Uterus (tissue), 4 donors: ENCODE results near the gene CLTC. TPM values are rescaled to one million over a fixed set of nuclear protein-coding genes. Genes with fewer than 3 reads are reported as not detected.

Source experiments
- DNase-seq, 2 donors: peaks; one replicate each; pipeline ENCODE4 v3.0.0-alpha.2; 2019 to 2020
- H3K27ac ChIP-seq, 2 donors: fragments of 200-600 bp; sonication (generic); 1 replicate in 1 of 2; 2 replicates in 1 of 2; pipeline ENCODE4 v1.5.1; 2016 to 2018
- H3K27me3 ChIP-seq, 2 donors: fragments of 200-600 bp; sonication (generic); one replicate each; pipeline ENCODE4 v1.5.1; 2018 to 2019; ENCODE audit warnings: control low read depth in 1 of 2
- H3K36me3 ChIP-seq, 2 donors: fragments of 200-600 bp; sonication (generic); one replicate each; pipeline ENCODE4 v1.5.1; 2019; ENCODE audit warnings: control low read depth in 1 of 2
- H3K4me1 ChIP-seq, 2 donors: fragments of 200-600 bp; sonication (generic); one replicate each; pipeline ENCODE4 v1.5.1; 2018 to 2019; ENCODE audit warnings: control low read depth in 1 of 2
- H3K4me3 ChIP-seq, 2 donors: fragments of 200-600 bp; sonication (generic); 1 replicate in 1 of 2; 2 replicates in 1 of 2; pipeline ENCODE4 v1.5.1; 2018 to 2019; ENCODE audit warnings: mild to moderate bottlenecking in 1 of 2
- H3K9me3 ChIP-seq, 2 donors: fragments of 200-600 bp; sonication (generic); one replicate each; pipeline ENCODE4 v1.5.1; 2019; ENCODE audit warnings: control low read depth in 1 of 2
- CTCF ChIP-seq, 4 experiments: fragments of 200-600 bp in 2 of 4; fragments of 450-650 bp in 2 of 4; sonication (generic) in 2 of 4; IDR thresholded peaks; one replicate each; pipeline ENCODE4 v1.5.1; 2016 to 2019; ENCODE audit warnings: antibody characterized with exemption in 4 of 4, mild to moderate bottlenecking in 2 of 4, moderate library complexity in 1 of 4
- POLR2A ChIP-seq, 2 donors: fragments of 450-650 bp; IDR thresholded peaks; one replicate each; pipeline ENCODE4 v1.6.1; 2016; ENCODE audit warnings: antibody characterized with exemption in 2 of 2, mild to moderate bottlenecking in 1 of 2, moderate library complexity in 1 of 2
- intact Hi-C: fragments of 100-400 bp; cut with DNase I; formaldehyde crosslinking; loops from one replicate; pipeline ENCODE4 v1.15.1; 2023; ENCODE audit warnings: low total_unique reads
- total RNA-seq, 4 donors: library from RNA; depleted of rRNA in 3 of 4; stranded (reverse); fragments of >200 nt in 3 of 4; gene quantifications; one replicate each; pipeline versions ENCODE4 v1.1.0 to v1.2.4, GENCODE V29; 2014 to 2023
- donor health status: DM: yes; HTN: yes; CAD: no.

The CLTC gene
- total RNA-seq, 4 donors from 2014 or later = 89.7 to 463 (median 245) TPM

DNA sequence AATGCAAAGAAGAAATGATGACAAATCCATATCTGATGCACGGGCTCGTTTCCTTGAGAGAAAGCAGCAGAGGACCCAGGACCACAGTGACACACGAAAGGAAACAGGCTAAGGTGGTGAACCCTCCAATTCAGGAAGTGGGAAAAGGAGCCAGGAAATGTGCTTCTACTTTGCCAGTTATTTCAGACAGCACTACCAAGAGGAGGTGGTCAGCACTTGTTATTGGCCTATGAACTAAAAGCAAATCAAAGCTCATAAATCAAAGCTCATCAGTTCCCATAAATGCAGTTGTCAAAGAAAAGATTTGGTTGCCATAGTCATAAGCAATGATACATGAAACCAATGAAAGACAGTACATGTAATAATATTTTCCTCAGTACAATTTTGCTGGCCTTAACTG is 12.6 kb upstream of the CLTC start:
- no peak for TF ChIP-seq CTCF (IDR thresholded peaks at IDR 0.05)
- Histone ChIP-seq H3K36me3 (no peaks in the 10 kb centered on the region), H3K27ac (no peak overlapping the region), H3K27me3 (no peaks in the 10 kb centered on the region), H3K4me1 (no peaks in the 10 kb centered on the region), H3K4me3 (no peak overlapping the region), H3K9me3 (no peaks in the 10 kb centered on the region)
- intact Hi-C loops = no loop called here
- no peak for DNase-seq

DNA sequence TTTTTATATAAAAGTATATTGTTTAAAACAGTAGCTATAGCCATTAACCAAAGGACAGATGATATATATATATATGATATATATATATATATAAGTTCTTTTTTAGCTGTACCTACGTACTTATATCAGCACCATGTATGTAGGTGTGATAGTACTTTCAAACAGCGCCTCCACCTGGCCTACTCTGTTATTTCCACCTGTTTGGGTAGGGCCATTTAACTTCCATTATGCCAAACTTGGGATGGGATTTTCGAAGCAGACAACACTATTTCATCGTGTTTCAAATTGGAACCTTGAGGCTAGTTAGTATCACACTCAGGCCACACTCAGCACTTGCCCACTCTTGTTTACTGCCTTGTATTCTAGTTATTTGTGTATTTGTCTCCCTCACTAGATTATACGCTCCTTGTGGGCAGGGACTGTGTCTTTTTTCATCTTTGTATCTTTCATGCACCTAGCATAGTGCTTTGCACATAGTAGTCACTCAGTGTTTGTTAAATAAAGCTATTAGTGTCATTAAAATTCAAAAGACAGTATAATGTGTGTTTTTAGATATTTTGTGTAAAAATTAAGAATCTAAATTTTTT is 11.8 kb upstream of the CLTC start:
- TF ChIP-seq POLR2A (IDR thresholded peaks at IDR 0.05) (no peak), CTCF (IDR thresholded peaks at IDR 0.05) (no peak)
- no peaks in the 10 kb centered on the region for H3K9me3 ChIP-seq
- intact Hi-C loops = no loop called here
- no peaks in the 10 kb centered on the region for H3K36me3 ChIP-seq
- no peak overlapping the region for H3K4me3 ChIP-seq
- no peak for DNase-seq
- no peaks in the 10 kb centered on the region for H3K4me1 ChIP-seq
- no peak overlapping the region for H3K27ac ChIP-seq
- no peaks in the 10 kb centered on the region for H3K27me3 ChIP-seq

GRCh38 chr17:59611503-59611902 is 8.2 kb upstream of the CLTC start:
- intact Hi-C loops = no loop called here
- Histone ChIP-seq H3K9me3 (no peaks in the 10 kb centered on the region), H3K4me3 (no peak overlapping the region), H3K27ac (no peak overlapping the region), H3K27me3 (no peaks in the 10 kb centered on the region), H3K36me3 (no peaks in the 10 kb centered on the region), H3K4me1 (no peaks in the 10 kb centered on the region)
- DNase-seq = no peak
- TF ChIP-seq CTCF (IDR thresholded peaks at IDR 0.05) (no peak), POLR2A (IDR thresholded peaks at IDR 0.05) (no peak)

GRCh38 chr17:59616253-59616920 is 3.3 kb upstream of the CLTC start:
- TF ChIP-seq POLR2A (IDR thresholded peaks at IDR 0.05) = no peak
- no peak for TF ChIP-seq CTCF (IDR thresholded peaks at IDR 0.05)
- Histone ChIP-seq H3K27ac (no peak overlapping the region), H3K9me3 (no peaks in the 10 kb centered on the region), H3K4me1 (peaks cover 0 to 4% of the 10 kb centered on the region in 2 donors), H3K36me3 (no peaks in the 10 kb centered on the region), H3K27me3 (no peaks in the 10 kb centered on the region), H3K4me3 (no peak overlapping the region)
- DNase-seq = no peak
- intact Hi-C loops = no loop called here

DNA sequence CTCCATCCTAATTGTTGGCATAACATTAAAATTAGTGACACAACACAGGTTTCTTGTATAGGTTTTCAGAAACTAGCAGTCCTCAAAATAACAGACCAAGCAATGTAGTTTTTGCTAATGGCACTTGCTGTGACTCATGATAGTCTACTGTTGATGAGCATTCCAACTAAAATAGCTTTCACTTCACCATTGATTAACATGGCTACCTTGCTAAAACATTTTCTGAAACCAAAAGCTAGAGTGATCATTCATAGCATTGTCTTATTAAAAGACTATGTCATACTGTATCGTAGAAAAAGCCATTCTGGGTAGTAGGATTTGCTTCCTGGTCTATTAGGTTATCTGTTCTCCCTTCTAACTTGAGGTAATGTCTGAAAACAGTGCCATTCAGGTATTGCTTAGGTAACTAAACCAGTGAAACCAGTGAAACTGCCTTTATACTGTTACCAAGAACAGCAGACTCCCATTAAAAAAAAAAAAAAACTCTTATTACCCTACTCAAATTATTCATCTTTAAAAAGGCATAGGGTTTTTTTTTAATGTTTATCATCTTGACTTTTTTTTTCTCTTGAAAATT is 2.5 kb upstream of the CLTC start:
- no peaks in the 10 kb centered on the region for H3K36me3 ChIP-seq
- H3K27me3 ChIP-seq = no peaks in the 10 kb centered on the region
- intact Hi-C loops = no loop called here
- TF ChIP-seq POLR2A (IDR thresholded peaks at IDR 0.05) (no peak), CTCF (IDR thresholded peaks at IDR 0.05) (no peak)
- no peak overlapping the region for H3K4me3 ChIP-seq
- no peaks in the 10 kb centered on the region for H3K9me3 ChIP-seq
- no peak overlapping the region for H3K27ac ChIP-seq
- peaks cover 0 to 8% of the 10 kb centered on the region in 2 donors for H3K4me1 ChIP-seq
- DNase-seq = no peak
